ENCODE measurements around the gene TTLL8.

GRCh38 chr22:50034126-50035081, 23.7 kb downstream of the TTLL8 start:
- no peak for TF ChIP-seq EZH2 (IDR thresholded peaks at IDR 0.05; ENCODE audit: low read depth, low read length, severe bottlenecking)
- no peak for TF ChIP-seq PHF8 (conservative IDR thresholded peaks at IDR 0.05; ENCODE audit: low read depth, low read length)
- TF ChIP-seq ZNF274 (IDR thresholded peaks at IDR 0.05; ENCODE audit: borderline replicate concordance, extremely low read depth, low read length) = no peak
- no peak for TF ChIP-seq POLR2AphosphoS5 (IDR thresholded peaks at IDR 0.05; ENCODE audit: low read depth, low read length)
- no peak for TF ChIP-seq CTCF (IDR thresholded peaks at IDR 0.05; ENCODE audit: control extremely low read depth in 1 of 3, insufficient read depth in 1 of 3, low read depth in 1 of 3, low read length in 3 of 3)
- no peak for TF ChIP-seq RAD21 (IDR thresholded peaks at IDR 0.05 in 1 of 2, conservative IDR thresholded peaks at IDR 0.05 in 1 of 2; ENCODE audit: low read depth in 2 of 2, low read length in 2 of 2)
- TF ChIP-seq EP300 (IDR thresholded peaks at IDR 0.05; ENCODE audit: borderline replicate concordance in 1 of 2, low read depth in 2 of 2, low read length in 2 of 2) = no peak
- no peak for TF ChIP-seq SIX5 (IDR thresholded peaks at IDR 0.05; ENCODE audit: low read depth, low read length)
- no peak for TF ChIP-seq POLR2A (IDR thresholded peaks at IDR 0.05; ENCODE audit: control extremely low read depth in 1 of 2, low read depth in 2 of 2, low read length in 2 of 2)
- no peak for TF ChIP-seq USF2 (IDR thresholded peaks at IDR 0.05; ENCODE audit: low read length)
- TF ChIP-seq SIN3A (conservative IDR thresholded peaks at IDR 0.05 in 1 of 2, IDR thresholded peaks at IDR 0.05 in 1 of 2; ENCODE audit: low read depth in 1 of 2, low read length in 2 of 2) = no peak
- no peak for TF ChIP-seq GABPA (IDR thresholded peaks at IDR 0.05; ENCODE audit: borderline replicate concordance, insufficient read depth, low read length)
- no peak for TF ChIP-seq SRF (IDR thresholded peaks at IDR 0.05; ENCODE audit: low read depth, low read length)

Measured in H1 (cell line).